ENCODE measurements around the gene LYVE1.

LYVE1 gene, protein sequence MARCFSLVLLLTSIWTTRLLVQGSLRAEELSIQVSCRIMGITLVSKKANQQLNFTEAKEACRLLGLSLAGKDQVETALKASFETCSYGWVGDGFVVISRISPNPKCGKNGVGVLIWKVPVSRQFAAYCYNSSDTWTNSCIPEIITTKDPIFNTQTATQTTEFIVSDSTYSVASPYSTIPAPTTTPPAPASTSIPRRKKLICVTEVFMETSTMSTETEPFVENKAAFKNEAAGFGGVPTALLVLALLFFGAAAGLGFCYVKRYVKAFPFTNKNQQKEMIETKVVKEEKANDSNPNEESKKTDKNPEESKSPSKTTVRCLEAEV

GRCh38 chr11:10568486-10568941 is at the start of gene LYVE1:
TSS of gene LYVE1 (minus strand) at chr11:10568665. CDS start at chr11:10568532, 133 bp downstream.
- no peak within 1 kb of the TSS for H3K27ac ChIP-seq
- no peak for DNase-seq (ENCODE audit: low read depth, low spot score)

DNA sequence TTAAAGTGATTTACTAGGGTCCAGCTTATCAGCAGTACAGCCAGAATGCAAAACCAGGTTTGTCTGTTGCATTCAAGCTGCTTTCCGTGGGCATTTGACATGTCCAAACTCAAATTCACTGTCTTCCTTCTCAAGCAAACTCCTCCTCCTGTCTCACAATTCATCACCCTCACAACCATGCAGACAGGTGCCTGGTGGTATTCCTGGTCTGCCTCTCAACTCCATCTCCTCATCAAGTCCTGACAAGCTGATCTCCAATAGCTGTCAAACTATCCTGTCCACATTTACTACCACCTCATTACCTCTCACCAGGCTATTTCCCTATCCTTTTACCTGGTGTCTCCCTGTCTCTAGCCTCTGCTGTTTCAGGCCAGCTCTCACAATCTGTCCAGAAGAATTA is 49.1 kb upstream of the LYVE1 start:
- H3K27ac ChIP-seq, result no peak overlapping the region
- DNase-seq (ENCODE audit: low read depth, low spot score), result no peak

- DNase-seq (ENCODE audit: low read depth, low spot score), result no peak
- no peak overlapping the region for H3K27ac ChIP-seq
Measured at GRCh38 chr11:10611979-10612862, 43.8 kb upstream of the LYVE1 start.

GRCh38 chr11:10609636-10610035 is 41.2 kb upstream of the LYVE1 start:
- no peak for DNase-seq (ENCODE audit: low read depth, low spot score)
- H3K27ac ChIP-seq, result no peak overlapping the region

GRCh38 chr11:10608584-10608983 is 40.1 kb upstream of the LYVE1 start:
- no peak overlapping the region for H3K27ac ChIP-seq
- DNase-seq (ENCODE audit: low read depth, low spot score), result no peak

DNA sequence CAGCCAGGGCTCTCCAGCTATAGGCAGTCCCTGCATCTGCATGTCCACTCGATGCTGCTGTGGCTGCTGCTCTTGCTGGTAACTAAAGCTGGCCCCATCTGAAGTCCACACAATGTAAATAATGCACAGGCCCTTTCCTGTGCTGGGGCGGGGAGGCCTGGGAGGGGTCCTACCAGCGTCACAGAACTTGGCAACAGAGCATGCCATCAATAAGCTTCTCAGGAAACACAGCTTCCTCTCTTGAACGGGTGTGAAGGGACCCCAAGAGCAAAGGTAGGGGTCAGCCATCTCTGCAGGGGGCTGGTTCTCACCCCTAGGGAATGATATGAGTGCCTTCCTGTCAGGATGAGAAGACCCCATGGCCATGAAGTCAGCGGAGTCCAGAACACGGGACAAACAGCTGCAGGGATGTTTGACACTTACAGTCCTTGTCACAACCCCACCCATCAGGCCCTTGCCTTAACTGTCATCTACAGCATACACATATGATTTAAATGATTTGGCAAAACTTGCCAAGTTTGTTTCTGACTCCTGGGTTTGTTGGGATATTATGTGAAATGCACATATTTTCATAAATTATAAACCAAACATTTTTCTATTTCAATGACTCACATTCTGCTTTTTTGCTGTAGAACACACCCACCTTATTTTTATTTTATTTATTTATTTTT is 39.1 kb upstream of the LYVE1 start:
- no peak overlapping the region for H3K27ac ChIP-seq
- DNase-seq (ENCODE audit: low read depth, low spot score), result no peak

- DNase-seq (ENCODE audit: low read depth, low spot score), result no peak
Measured at GRCh38 chr11:10606536-10607208, 38.2 kb upstream of the LYVE1 start.

GRCh38 chr11:10605941-10606381 is 37.5 kb upstream of the LYVE1 start:
- peak overlapping the region; percentile 31 for H3K27ac ChIP-seq
- no peak for DNase-seq (ENCODE audit: low read depth, low spot score)

More at GRCh38 chr11:10606536-10607208, 38.2 kb upstream of the LYVE1 start:
- H3K27ac ChIP-seq, result peak overlapping the region; percentile 31

GRCh38 chr11:10604798-10605197 is 36.3 kb upstream of the LYVE1 start:
- H3K27ac ChIP-seq, result no peak overlapping the region

DNA sequence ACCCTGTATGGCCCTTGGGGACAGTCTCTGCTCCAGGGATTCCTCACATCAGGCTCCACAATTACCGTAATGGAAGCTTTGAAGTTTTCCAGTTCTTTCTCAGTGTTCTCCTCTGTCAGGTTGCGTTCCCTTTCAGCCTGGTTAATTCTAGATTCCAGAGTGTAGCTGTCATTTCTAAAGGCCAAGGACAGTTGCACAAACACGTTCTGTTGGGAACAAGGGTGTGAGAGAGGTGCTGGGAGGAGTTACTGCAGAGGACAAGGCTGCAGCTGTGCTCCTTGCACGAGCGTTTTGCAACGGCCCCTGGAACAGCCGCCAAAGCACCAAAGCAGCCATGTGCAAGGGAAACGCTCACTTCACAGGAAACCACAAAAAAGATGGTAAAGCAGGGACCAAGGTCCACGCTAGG is 35.9 kb upstream of the LYVE1 start:
- DNase-seq (ENCODE audit: low read depth, low spot score), result no peak
- H3K27ac ChIP-seq, result peak overlapping the region; percentile 71

More at GRCh38 chr11:10604798-10605197, 36.3 kb upstream of the LYVE1 start:
- DNase-seq (ENCODE audit: low read depth, low spot score), result no peak

DNA sequence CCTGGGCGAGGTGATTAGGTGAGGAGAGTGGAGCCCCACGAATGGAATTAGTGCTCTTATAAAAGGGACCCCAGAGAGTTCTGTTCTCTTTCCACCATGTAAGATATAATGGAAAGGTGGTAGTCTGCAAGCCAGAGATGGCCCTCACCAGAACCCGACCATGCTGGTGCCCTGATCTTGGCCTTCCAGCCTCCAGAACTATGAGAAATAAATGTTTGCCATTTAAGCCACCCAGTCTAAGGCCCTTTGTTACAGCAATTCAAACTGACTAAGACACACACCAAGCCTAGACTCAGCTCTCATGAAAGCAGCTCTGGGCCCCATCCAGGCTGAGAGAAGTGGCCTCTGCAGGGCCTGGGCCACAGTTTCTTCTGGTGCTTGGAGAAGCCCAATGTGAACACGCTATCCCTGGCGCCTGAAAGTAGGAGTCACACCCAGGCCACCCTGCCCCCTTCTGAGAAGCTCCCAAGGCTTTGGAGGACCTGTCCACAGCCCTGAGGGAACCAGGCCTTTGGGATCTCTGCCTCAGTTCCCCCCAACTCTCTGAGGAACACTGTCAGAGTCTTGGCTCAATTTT is 35.3 kb upstream of the LYVE1 start:
- H3K27ac ChIP-seq, result peak overlapping the region; percentile 71
- no peak for DNase-seq (ENCODE audit: low read depth, low spot score)

DNA sequence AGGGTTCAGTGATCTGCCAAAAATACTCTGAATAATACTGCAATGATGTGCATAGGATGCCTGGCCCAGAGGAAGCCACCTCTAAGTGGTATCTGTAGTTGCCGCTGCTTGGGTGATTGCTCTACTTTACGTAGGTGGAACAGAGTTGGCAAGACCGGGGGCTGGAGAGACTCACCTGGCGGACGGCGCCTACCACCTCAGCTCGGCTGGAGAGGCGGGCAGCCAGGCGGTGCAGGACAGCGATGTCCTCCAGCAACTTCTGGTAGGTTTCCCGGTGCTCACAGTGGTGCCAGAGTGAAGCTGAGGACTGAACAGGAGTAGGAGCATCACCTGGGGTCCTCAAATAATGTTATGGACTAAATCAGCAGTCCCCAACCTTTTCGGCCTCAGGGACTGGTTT is 34.5 kb upstream of the LYVE1 start:
- H3K27ac ChIP-seq, result no peak overlapping the region
- no peak for DNase-seq (ENCODE audit: low read depth, low spot score)

GRCh38 chr11:10602366-10602765 is 33.9 kb upstream of the LYVE1 start:
- no peak for DNase-seq (ENCODE audit: low read depth, low spot score)
- no peak overlapping the region for H3K27ac ChIP-seq

- no peak overlapping the region for H3K27ac ChIP-seq
- DNase-seq (ENCODE audit: low read depth, low spot score), result no peak
Measured at GRCh38 chr11:10601837-10602236, 33.4 kb upstream of the LYVE1 start.

- H3K27ac ChIP-seq, result no peak overlapping the region
- DNase-seq (ENCODE audit: low read depth, low spot score), result no peak
Measured at GRCh38 chr11:10600570-10601248, 32.2 kb upstream of the LYVE1 start.

DNA sequence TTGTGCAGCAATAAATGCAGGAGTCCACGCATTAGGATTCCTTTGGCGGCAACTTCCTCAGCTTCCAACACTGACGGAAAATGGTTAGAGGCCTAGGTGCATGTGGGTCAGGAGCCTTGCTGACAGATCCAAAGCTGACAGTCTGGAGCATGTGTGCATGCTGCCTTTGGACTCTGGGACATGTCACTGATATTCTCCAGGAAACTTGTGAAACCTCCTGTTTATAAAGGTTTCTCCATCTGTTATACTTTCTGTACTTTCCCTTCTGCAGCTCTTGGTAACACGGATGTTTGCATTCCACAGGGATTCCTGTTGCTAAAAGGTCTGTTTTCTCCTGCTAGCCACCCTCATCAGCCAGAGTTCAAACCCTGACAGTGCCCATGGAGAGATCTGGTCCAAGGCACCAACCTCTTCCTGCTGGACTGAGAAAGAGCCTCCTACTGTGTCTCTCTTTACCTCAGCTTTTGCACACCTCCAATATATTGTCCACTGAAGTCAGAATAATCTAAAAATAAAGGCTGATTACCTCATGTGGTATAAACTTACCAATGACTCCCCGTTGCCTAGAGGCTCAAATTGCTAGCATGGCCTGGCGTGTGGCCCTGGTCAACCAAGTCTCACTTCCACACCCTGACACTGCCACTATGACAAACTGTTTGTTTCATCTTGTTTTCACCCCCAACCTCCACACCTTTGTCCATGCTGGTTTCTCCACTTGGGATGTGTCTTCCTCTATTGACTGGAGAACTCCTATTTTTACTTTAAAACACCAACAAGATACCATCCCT is 31.1 kb upstream of the LYVE1 start:
- H3K27ac ChIP-seq, result peak overlapping the region; percentile 6
- no peak for DNase-seq (ENCODE audit: low read depth, low spot score)

GRCh38 chr11:10598816-10599215 is 30.4 kb upstream of the LYVE1 start:
- no peak for DNase-seq (ENCODE audit: low read depth, low spot score)
- H3K27ac ChIP-seq, result no peak overlapping the region

DNA sequence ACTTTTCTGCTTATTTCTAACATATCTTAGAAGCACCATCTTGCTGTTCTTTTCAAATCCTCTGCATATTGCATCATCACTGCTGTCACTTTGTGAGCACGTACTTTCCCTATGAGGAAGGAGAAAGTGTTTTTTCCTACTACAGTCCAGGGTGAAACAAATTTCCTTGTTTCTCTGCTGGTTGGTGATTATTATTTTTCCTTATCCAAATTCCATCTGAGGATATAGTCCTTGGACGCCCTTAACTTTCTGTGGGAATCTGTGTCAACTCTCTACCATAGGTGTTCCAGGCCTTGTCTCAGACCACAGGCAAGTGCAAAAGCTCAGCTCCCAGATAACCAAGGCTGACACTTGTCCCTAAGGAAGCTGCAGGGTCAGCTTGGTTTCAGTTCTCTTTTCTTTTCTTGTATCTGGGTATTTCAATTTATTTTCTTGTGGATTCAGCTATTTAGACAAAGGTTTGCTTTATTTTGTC is 29.4 kb upstream of the LYVE1 start:
- H3K27ac ChIP-seq, result peak overlapping the region; percentile 2
- DNase-seq (ENCODE audit: low read depth, low spot score), result no peak
